GM23338 (cell line): Measurements from ENCODE around the gene TMEM132D. TPM values are rescaled to one million over a fixed set of nuclear protein-coding genes. Genes with fewer than 3 reads are reported as not detected.
"Not testable (repeated sequence)": the region's sequence is repeated elsewhere in the genome, so short reads cannot be mapped to it uniquely, and the experiment has no call there.

Experiments used
- ATAC-seq: fragments of 200-7000 bp; cut with Tn5 transposase; 3 replicates; pipeline ENCODE4 v1.9.1; 2020
- DNase-seq: peaks from one replicate; pipeline ENCODE4 v3.0.0-alpha.2; 2015; ENCODE audit warnings: low spot score
- H2AFZ ChIP-seq: fragments of 200-600 bp; sonication (generic); 2 replicates; pipeline ENCODE4 v1.8.0; 2016; ENCODE audit warnings: antibody characterized with exemption, mild to moderate bottlenecking, moderate library complexity
- H3F3A ChIP-seq: fragments of 200-600 bp; sonication (generic); replicated peaks from 2 replicates; pipeline ENCODE4 v1.8.0; 2017; ENCODE audit warnings: antibody characterized with exemption, mixed run types, low read depth
- H3K27ac ChIP-seq: fragments of 200-600 bp; sonication (generic); 2 replicates; pipeline ENCODE4 v1.6.1; 2016; ENCODE audit warnings: low read depth
- H3K27me3 ChIP-seq: fragments of 200-600 bp; sonication (generic); 2 replicates; pipeline ENCODE4 v1.8.0; 2016; ENCODE audit warnings: mild to moderate bottlenecking, mixed run types, moderate library complexity; ENCODE audit not compliant: insufficient read depth
- H3K36me3 ChIP-seq: fragments of 200-600 bp; sonication (generic); 2 replicates; pipeline ENCODE4 v1.8.0; 2016; ENCODE audit warnings: mild to moderate bottlenecking; ENCODE audit not compliant: insufficient read depth
- H3K4me1 ChIP-seq: fragments of 200-600 bp; sonication (generic); 2 replicates; pipeline ENCODE4 v1.8.0; 2016; ENCODE audit warnings: mild to moderate bottlenecking, moderate library complexity; ENCODE audit not compliant: insufficient read depth
- H3K4me2 ChIP-seq: fragments of 200-600 bp; sonication (generic); 2 replicates; pipeline ENCODE4 v1.7.1; 2017; ENCODE audit warnings: mixed run types
- H3K4me3 ChIP-seq: fragments of 200-600 bp; sonication (generic); 2 replicates; pipeline ENCODE4 v1.6.1; 2016; ENCODE audit warnings: mixed run types
- H3K79me2 ChIP-seq: fragments of 200-600 bp; sonication (generic); replicated peaks from 2 replicates; pipeline ENCODE4 v1.8.0; 2017; ENCODE audit warnings: mild to moderate bottlenecking; ENCODE audit not compliant: insufficient read depth
- H3K9me2 ChIP-seq: fragments of 200-600 bp; sonication (generic); 2 replicates; pipeline ENCODE4 v1.8.0; 2017; ENCODE audit not compliant: insufficient read depth
- H4K20me1 ChIP-seq: fragments of 200-600 bp; sonication (generic); replicated peaks from 2 replicates; pipeline ENCODE4 v1.8.0; 2017; ENCODE audit warnings: mild to moderate bottlenecking; ENCODE audit not compliant: insufficient read depth
- H3K27ac Mint-ChIP-seq: 2 replicates; pipeline ENCODE4 v1.8.0; 2020; ENCODE audit warnings: inconsistent platforms, mild to moderate bottlenecking, moderate library complexity, mixed read lengths
- H3K27me3 Mint-ChIP-seq: 3 replicates; pipeline ENCODE4 v1.8.0; 2022; ENCODE audit warnings: low read depth, mild to moderate bottlenecking, moderate library complexity, mixed read lengths, inconsistent platforms; ENCODE audit not compliant: insufficient read depth, poor library complexity
- H3K36me3 Mint-ChIP-seq: 3 replicates; pipeline ENCODE4 v1.8.0; 2021; ENCODE audit warnings: low read depth, mild to moderate bottlenecking, inconsistent platforms, moderate library complexity, mixed read lengths
- H3K4me1 Mint-ChIP-seq: 3 replicates; pipeline ENCODE4 v1.8.0; 2020; ENCODE audit warnings: mild to moderate bottlenecking, inconsistent platforms, mixed read lengths
- H3K4me3 Mint-ChIP-seq: 3 replicates; pipeline ENCODE4 v1.8.0; 2021; ENCODE audit warnings: moderate library complexity, mild to moderate bottlenecking, inconsistent platforms, mixed read lengths
- H3K9me3 Mint-ChIP-seq: 3 replicates; pipeline ENCODE4 v1.8.0; 2020; ENCODE audit warnings: moderate library complexity, mild to moderate bottlenecking, inconsistent platforms, mixed read lengths
- CREB1 ChIP-seq: fragments of 250-450 bp; sonication (Bioruptor Pico); IDR thresholded peaks from 2 replicates; pipeline ENCODE4 v1.5.0; 2020; ENCODE audit warnings: low read depth, mild to moderate bottlenecking, moderate library complexity
- EZH2 ChIP-seq: fragments of 200-600 bp; sonication (generic); IDR thresholded peaks from one replicate; pipeline ENCODE4 v1.8.0; 2017; ENCODE audit warnings: antibody characterized with exemption, mild to moderate bottlenecking, low read depth; ENCODE audit not compliant: unreplicated experiment
- JUNB ChIP-seq: IDR thresholded peaks from one replicate; pipeline ENCODE4 v1.6.1; 2016; ENCODE audit warnings: antibody characterized with exemption; ENCODE audit not compliant: unreplicated experiment
- NANOG ChIP-seq: IDR thresholded peaks from 2 replicates; pipeline ENCODE4 v1.6.1; 2016; ENCODE audit warnings: antibody characterized with exemption, borderline replicate concordance
- POLR2AphosphoS5 ChIP-seq: IDR thresholded peaks from 2 replicates; pipeline ENCODE4 v1.6.1; 2016; ENCODE audit warnings: antibody characterized with exemption, low read depth
- REST ChIP-seq: IDR thresholded peaks from one replicate; pipeline ENCODE4 v1.6.1; 2018; ENCODE audit warnings: antibody characterized with exemption; ENCODE audit not compliant: unreplicated experiment
- STAT1 ChIP-seq: IDR thresholded peaks from one replicate; pipeline ENCODE4 v1.6.1; 2016; ENCODE audit warnings: antibody characterized with exemption; ENCODE audit not compliant: unreplicated experiment
- ZNF114 ChIP-seq: fragments of 250-450 bp; sonication (Bioruptor Pico); IDR thresholded peaks from 2 replicates; pipeline ENCODE4 v1.5.0; 2020; ENCODE audit warnings: mild to moderate bottlenecking, moderate library complexity
- ZNF331 ChIP-seq: fragments of 250-450 bp; sonication (Bioruptor Pico); IDR thresholded peaks from 2 replicates; pipeline ENCODE4 v1.5.0; 2020; ENCODE audit warnings: low read depth, mild to moderate bottlenecking, moderate library complexity
- polyA plus RNA-seq: library from polyadenylated mRNA; unstranded; fragments of >200 nt; fragmentation: Nextera tagmentation; extraction: Ambion mirVana; gene quantifications from 2 replicates; pipeline ENCODE4 v1.2.1, GENCODE V29; 2016
- total RNA-seq: library from RNA; depleted of rRNA; stranded (reverse); fragments of >200 nt; shearing (Covaris generic); gene quantifications from 2 replicates; pipeline ENCODE4 v1.2.3, GENCODE V29; 2014
- TF ChIP-seq, protein P1 (sequence below): IDR thresholded peaks from 2 replicates; pipeline ENCODE4 v1.6.1; 2016; ENCODE audit warnings: antibody characterized with exemption
- TF ChIP-seq, protein P2 (sequence below): fragments of 250-450 bp; sonication (Bioruptor Pico); IDR thresholded peaks from 2 replicates; pipeline ENCODE4 v1.5.0; 2020; ENCODE audit warnings: mild to moderate bottlenecking, moderate library complexity

The TMEM132D gene
- total and polyA plus RNA-seq, 2 experiments from 2014 or later, result 0.44 to 5.3 TPM

DNA sequence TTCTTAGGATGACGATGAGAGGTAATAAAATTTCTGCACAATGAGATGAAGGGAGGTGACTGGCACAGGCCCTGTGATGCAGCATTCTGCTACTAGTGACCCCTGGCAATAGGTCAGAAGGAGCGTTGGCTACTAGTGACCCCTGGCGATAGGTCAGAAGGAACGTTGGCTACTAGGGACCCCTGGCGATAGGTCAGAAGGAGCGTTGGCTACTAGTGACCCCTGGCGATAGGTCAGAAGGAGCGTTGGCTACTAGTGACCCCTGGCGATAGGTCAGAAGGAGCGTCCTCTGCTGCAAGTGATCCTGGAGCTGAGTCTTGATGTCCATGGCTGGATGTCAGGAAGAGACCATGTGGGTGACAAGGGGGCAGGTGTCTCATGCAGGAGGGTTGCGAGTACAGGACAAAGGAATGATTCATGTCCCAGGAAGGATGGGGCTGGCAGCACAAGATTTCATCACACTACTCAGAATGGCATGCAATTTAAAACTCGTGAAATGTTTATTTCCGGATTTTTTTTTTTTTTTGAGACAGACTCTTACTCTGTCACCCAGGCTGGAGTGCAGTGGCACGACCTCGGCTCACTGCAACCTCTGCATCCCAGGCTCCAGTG lies 365.0 kb downstream of the TMEM132D start:
- not testable (repeated sequence) for H2AFZ ChIP-seq, H3F3A ChIP-seq, H4K20me1 ChIP-seq, DNase-seq, H3K27me3 ChIP-seq, H3K4me3 Mint-ChIP-seq, H3K27ac ChIP-seq, H3K36me3 ChIP-seq, ATAC-seq, H3K4me2 ChIP-seq, H3K4me3 ChIP-seq, H3K79me2 ChIP-seq, H3K9me2 ChIP-seq, H3K4me1 Mint-ChIP-seq, H3K4me1 ChIP-seq, H3K27me3 Mint-ChIP-seq, H3K27ac Mint-ChIP-seq
- H3K36me3 Mint-ChIP-seq, result peaks cover 41% of the 10 kb centered on the region
- H3K9me3 Mint-ChIP-seq, result peaks cover 92% of the 10 kb centered on the region

GRCh38 chr12:129538137-129538536 lies 365.7 kb downstream of the TMEM132D start:
- Mint-ChIP-seq H3K36me3 (peaks cover 41% of the 10 kb centered on the region), H3K27me3 (peaks cover 1% of the 10 kb centered on the region), H3K4me1 (no peaks in the 10 kb centered on the region), H3K9me3 (peaks cover 92% of the 10 kb centered on the region), H3K4me3 (no peak overlapping the region), H3K27ac (no peak overlapping the region)
- ATAC-seq, result no peak
- Histone ChIP-seq H3K4me3 (no peak overlapping the region), H3F3A (no peaks in the 10 kb centered on the region), H3K4me2 (no peak overlapping the region), H3K9me2 (no peaks in the 10 kb centered on the region), H3K4me1 (no peaks in the 10 kb centered on the region), H3K79me2 (no peaks in the 10 kb centered on the region), H3K36me3 (no peaks in the 10 kb centered on the region), H4K20me1 (no peaks in the 10 kb centered on the region), H3K27me3 (no peaks in the 10 kb centered on the region), H3K27ac (no peak overlapping the region), H2AFZ (no peak overlapping the region)
- no peak for DNase-seq
- TF ChIP-seq NANOG (no peak), ZNF331 (CRISPR knock-in tag) (no peak), JUNB (no peak), REST (no peak), EZH2 (no peak), CREB1 (no peak), STAT1 (no peak), ZNF114 (no peak), POLR2AphosphoS5 (no peak)
- TF ChIP-seq, protein P1, sequence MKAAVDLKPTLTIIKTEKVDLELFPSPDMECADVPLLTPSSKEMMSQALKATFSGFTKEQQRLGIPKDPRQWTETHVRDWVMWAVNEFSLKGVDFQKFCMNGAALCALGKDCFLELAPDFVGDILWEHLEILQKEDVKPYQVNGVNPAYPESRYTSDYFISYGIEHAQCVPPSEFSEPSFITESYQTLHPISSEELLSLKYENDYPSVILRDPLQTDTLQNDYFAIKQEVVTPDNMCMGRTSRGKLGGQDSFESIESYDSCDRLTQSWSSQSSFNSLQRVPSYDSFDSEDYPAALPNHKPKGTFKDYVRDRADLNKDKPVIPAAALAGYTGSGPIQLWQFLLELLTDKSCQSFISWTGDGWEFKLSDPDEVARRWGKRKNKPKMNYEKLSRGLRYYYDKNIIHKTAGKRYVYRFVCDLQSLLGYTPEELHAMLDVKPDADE, result no peak
- TF ChIP-seq, protein P2, sequence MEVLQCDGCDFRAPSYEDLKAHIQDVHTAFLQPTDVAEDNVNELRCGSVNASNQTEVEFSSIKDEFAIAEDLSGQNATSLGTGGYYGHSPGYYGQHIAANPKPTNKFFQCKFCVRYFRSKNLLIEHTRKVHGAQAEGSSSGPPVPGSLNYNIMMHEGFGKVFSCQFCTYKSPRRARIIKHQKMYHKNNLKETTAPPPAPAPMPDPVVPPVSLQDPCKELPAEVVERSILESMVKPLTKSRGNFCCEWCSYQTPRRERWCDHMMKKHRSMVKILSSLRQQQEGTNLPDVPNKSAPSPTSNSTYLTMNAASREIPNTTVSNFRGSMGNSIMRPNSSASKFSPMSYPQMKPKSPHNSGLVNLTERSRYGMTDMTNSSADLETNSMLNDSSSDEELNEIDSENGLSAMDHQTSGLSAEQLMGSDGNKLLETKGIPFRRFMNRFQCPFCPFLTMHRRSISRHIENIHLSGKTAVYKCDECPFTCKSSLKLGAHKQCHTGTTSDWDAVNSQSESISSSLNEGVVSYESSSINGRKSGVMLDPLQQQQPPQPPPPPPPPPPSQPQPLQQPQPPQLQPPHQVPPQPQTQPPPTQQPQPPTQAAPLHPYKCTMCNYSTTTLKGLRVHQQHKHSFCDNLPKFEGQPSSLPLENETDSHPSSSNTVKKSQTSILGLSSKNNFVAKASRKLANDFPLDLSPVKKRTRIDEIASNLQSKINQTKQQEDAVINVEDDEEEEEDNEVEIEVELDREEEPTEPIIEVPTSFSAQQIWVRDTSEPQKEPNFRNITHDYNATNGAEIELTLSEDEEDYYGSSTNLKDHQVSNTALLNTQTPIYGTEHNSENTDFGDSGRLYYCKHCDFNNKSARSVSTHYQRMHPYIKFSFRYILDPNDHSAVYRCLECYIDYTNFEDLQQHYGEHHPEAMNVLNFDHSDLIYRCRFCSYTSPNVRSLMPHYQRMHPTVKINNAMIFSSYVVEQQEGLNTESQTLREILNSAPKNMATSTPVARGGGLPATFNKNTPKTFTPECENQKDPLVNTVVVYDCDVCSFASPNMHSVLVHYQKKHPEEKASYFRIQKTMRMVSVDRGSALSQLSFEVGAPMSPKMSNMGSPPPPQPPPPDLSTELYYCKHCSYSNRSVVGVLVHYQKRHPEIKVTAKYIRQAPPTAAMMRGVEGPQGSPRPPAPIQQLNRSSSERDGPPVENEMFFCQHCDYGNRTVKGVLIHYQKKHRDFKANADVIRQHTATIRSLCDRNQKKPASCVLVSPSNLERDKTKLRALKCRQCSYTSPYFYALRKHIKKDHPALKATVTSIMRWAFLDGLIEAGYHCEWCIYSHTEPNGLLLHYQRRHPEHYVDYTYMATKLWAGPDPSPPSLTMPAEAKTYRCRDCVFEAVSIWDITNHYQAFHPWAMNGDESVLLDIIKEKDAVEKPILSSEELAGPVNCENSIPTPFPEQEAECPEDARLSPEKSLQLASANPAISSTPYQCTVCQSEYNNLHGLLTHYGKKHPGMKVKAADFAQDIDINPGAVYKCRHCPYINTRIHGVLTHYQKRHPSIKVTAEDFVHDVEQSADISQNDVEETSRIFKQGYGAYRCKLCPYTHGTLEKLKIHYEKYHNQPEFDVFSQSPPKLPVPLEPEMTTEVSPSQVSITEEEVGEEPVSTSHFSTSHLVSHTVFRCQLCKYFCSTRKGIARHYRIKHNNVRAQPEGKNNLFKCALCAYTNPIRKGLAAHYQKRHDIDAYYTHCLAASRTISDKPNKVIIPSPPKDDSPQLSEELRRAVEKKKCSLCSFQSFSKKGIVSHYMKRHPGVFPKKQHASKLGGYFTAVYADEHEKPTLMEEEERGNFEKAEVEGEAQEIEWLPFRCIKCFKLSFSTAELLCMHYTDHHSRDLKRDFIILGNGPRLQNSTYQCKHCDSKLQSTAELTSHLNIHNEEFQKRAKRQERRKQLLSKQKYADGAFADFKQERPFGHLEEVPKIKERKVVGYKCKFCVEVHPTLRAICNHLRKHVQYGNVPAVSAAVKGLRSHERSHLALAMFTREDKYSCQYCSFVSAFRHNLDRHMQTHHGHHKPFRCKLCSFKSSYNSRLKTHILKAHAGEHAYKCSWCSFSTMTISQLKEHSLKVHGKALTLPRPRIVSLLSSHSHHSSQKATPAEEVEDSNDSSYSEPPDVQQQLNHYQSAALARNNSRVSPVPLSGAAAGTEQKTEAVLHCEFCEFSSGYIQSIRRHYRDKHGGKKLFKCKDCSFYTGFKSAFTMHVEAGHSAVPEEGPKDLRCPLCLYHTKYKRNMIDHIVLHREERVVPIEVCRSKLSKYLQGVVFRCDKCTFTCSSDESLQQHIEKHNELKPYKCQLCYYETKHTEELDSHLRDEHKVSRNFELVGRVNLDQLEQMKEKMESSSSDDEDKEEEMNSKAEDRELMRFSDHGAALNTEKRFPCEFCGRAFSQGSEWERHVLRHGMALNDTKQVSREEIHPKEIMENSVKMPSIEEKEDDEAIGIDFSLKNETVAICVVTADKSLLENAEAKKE (CRISPR knock-in tag), result no peak
